Fibroblast of pulmonary artery (primary cell): ENCODE data around the gene NRG4.

Source experiments
- DNase-seq: peaks from one replicate; pipeline ENCODE4 v3.0.0-alpha.2; 2010; ENCODE audit warnings: low read depth
- H3K4me3 ChIP-seq: replicated peaks from 2 replicates; pipeline ENCODE4 v1.5.1; 2011; ENCODE audit warnings: low read depth, mild to moderate bottlenecking, control low read depth, low read length, moderate library complexity
- CTCF ChIP-seq: IDR thresholded peaks from 2 replicates; pipeline ENCODE4 v1.5.1; 2011; ENCODE audit warnings: mild to moderate bottlenecking, control low read depth, low read length, inconsistent platforms; ENCODE audit errors: missing control alignments

The NRG4 gene

GRCh38 chr15:75947092-75947491, 65.1 kb downstream of the NRG4 start:
- peak; percentile 33 for DNase-seq
- no peak overlapping the region for H3K4me3 ChIP-seq
- TF ChIP-seq CTCF = no peak

DNA sequence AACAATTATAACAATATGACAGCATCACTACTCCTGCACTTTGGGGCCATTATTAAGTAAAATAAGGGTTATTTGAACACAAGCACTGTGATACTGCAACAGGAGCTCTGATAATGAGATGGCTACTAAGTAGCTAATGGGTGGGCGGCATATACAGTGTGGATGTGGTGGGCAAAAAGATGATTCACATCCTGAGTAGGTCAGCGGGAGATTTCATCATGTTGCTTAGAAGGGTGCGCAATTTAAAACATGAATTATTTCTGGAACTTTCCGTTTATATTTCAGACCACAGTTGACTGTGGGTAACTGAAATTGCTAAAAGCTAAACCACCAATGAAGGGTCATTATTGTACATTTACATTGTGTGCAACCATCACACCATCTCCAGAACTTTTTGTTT, 66.3 kb downstream of the NRG4 start:
- DNase-seq = peak; percentile 45
- TF ChIP-seq CTCF = no peak

DNA sequence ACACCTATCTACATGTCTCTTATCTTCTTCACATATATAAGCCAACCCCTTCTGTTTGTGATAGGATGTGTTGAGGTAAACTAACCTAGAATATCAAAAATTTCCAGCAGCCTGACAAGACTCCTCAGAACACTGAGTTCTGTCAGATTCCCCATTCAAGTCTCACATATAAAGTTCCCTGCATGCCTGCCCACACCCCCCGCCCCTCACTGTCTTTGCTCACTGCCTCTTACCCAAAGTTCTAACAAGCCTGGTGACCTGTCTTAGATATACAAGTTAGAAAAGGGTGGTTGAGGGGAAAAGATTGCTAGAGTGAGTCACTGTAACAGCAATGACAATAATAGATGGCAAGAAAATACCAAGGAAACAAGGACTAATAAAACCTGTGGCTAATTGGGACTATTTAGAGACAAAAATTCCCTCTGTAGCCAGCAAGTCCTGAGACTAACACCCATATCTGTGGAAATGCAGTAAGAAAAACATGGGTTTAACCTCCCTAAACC, 68.5 kb downstream of the NRG4 start:
- no peak for TF ChIP-seq CTCF
- H3K4me3 ChIP-seq = no peak overlapping the region
- DNase-seq = no peak

More for the DNA sequence above, 66.3 kb downstream of the NRG4 start:
- H3K4me3 ChIP-seq = no peak overlapping the region

- DNase-seq = no peak
- H3K4me3 ChIP-seq = no peak overlapping the region
- TF ChIP-seq CTCF = no peak
Measured at GRCh38 chr15:75943246-75943645, 69.0 kb downstream of the NRG4 start.

GRCh38 chr15:75942464-75942863, 69.8 kb downstream of the NRG4 start:
- DNase-seq = no peak
- H3K4me3 ChIP-seq = no peak overlapping the region
- no peak for TF ChIP-seq CTCF

DNA sequence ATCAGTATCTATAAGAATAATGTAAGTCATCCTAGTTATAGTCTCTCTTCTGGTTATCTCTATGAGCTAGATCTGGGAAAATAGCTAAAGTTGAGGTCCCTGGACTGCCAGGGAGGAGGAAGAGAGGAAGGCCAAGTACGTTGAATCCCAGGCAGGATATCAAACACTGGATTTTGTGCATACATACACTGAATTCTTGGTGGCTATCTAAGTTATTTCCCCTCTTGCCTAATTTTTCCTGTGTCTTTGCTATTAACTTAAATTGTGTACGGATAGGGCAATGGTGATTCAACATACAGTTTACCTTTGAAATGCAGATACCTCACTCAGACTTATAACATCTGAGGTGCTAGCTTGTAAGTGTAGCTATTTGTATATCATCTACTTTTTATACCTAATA, 81.4 kb downstream of the NRG4 start:
- no peak for TF ChIP-seq CTCF
- H3K4me3 ChIP-seq = no peak overlapping the region
- DNase-seq = peak; percentile 51

DNA sequence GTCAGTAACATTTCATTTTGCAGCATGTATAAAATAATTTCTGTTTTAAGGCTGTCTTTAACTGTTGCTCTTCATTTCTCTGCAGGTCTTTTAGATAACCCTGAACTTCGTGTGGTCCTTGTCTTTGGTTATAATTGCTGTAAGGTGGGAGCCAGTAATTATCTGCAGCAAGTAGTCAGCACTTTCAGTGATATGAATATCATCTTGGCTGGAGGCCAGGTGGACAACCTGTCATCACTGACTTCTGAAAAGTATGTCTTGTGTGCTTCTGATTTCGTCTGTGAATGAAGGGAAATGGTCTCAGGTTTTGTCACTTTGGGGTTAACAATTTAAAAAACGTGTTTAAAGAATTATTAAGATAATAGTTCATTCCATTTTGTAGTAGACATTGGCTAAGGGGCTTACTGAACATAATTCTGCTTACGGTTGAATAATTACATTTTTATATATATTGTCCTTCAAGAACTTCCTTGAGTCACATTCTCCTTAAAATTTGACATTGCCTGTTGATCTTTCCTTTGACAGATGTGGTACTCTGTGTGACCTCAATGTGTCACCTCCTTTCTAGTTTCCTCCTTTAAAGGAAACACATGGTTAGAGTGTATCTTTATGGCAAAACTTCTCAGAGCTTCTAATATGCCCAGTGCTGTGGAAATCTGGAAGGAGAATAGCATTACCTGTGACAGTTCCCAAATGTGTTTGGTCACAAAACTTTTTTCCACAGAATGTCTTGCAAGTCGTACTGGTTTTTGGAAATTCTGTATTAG, 82.2 kb downstream of the NRG4 start:
- DNase-seq = no peak
- no peak for TF ChIP-seq CTCF
- no peak overlapping the region for H3K4me3 ChIP-seq
